ENCODE results near the gene GAL3ST2. TPM values are rescaled to one million over a fixed set of nuclear protein-coding genes. Genes with fewer than 3 reads are reported as not detected.

The GAL3ST2 gene
- total RNA-seq, 2 experiments from 2014 or later = 1.1 TPM; not detected in 1

DNA sequence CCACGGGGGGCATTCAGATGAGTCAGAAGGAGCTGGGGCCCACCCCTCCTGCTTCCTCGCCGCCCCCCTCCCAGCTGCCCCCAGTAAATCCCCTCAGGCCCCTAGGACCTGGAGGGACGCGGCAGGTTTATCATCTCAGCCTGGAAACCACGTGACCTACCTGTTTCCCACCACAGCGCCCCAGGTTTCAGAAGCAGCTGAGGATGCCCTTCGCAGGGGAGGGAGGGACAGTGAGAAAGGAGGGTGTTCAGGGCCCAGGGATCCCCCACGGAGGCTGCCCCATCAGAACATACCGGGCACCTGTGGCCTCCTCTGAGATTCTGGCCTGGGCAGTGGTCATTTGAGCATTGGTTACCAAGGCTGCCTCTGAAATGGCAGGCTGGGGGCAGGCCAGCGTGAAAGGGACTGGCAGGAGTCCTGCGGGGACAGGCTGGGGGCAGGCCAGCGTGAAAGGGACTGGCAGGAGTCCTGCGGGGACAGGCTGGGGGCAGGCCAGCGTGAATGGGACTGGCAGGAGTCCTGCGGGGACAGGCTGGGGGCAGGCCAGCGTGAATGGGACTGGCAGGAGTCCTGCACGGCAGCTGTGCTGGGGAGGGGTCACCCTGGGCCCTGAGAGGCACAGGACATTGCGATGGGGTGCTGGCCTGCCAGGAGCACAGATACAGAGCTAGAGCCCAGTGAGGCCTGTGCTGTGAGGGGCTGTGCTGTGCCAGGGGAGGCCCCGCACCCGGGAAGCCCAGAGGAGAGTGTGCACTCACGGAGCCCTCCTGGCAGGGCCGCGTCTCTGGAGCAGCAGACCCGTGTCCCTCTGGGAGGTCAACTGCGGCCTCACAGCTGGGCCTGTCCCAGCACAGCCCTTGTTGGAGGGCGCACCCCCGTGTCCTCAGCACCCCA, 33.9 kb downstream of the GAL3ST2 start:
- ChIA-PET CTCF (ENCODE audit: unreplicated experiment) (no interaction called here), POLR2A (no interaction called here)
- H3K4me2 ChIP-seq (ENCODE audit: low read length) = no peak overlapping the region
- no peaks in the 10 kb centered on the region for H3K4me1 ChIP-seq (ENCODE audit: insufficient read depth, low read length, poor library complexity, severe bottlenecking)
- no peak overlapping the region for H2AFZ ChIP-seq (ENCODE audit: low read length)
- H3K9me2 ChIP-seq (ENCODE audit: insufficient read depth, low read length) = no peaks in the 10 kb centered on the region
- H4K20me1 ChIP-seq (ENCODE audit: insufficient read depth, low read length) = no peaks in the 10 kb centered on the region
- intact Hi-C loops (cut with micrococcal nuclease; ENCODE audit: unreplicated experiment) = no loop called here
- H3K4me3 ChIP-seq (ENCODE audit: low read depth, low read length, poor library complexity, severe bottlenecking) = no peak overlapping the region
- TF ChIP-seq EZH2phosphoT487 (IDR thresholded peaks at IDR 0.05; ENCODE audit: borderline replicate concordance, low read depth, low read length) = no peak
- TF ChIP-seq, protein P1, sequence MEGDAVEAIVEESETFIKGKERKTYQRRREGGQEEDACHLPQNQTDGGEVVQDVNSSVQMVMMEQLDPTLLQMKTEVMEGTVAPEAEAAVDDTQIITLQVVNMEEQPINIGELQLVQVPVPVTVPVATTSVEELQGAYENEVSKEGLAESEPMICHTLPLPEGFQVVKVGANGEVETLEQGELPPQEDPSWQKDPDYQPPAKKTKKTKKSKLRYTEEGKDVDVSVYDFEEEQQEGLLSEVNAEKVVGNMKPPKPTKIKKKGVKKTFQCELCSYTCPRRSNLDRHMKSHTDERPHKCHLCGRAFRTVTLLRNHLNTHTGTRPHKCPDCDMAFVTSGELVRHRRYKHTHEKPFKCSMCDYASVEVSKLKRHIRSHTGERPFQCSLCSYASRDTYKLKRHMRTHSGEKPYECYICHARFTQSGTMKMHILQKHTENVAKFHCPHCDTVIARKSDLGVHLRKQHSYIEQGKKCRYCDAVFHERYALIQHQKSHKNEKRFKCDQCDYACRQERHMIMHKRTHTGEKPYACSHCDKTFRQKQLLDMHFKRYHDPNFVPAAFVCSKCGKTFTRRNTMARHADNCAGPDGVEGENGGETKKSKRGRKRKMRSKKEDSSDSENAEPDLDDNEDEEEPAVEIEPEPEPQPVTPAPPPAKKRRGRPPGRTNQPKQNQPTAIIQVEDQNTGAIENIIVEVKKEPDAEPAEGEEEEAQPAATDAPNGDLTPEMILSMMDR (conservative IDR thresholded peaks at IDR 0.05; ENCODE audit: low read length) = no peak
- DNase-seq (ENCODE audit: low spot score) = no peak
- H3K36me3 ChIP-seq (ENCODE audit: insufficient read depth, low read length) = no peaks in the 10 kb centered on the region
- H3K9me3 ChIP-seq (ENCODE audit: low read length) = no peaks in the 10 kb centered on the region
- H3K79me2 ChIP-seq (ENCODE audit: insufficient read depth, low read depth, low read length) = no peaks in the 10 kb centered on the region
- BruUV-seq (replicated peaks) = no TSS peak
- no peak overlapping the region for H3K27ac ChIP-seq (ENCODE audit: low read depth, low read length, poor library complexity, severe bottlenecking)

DNA sequence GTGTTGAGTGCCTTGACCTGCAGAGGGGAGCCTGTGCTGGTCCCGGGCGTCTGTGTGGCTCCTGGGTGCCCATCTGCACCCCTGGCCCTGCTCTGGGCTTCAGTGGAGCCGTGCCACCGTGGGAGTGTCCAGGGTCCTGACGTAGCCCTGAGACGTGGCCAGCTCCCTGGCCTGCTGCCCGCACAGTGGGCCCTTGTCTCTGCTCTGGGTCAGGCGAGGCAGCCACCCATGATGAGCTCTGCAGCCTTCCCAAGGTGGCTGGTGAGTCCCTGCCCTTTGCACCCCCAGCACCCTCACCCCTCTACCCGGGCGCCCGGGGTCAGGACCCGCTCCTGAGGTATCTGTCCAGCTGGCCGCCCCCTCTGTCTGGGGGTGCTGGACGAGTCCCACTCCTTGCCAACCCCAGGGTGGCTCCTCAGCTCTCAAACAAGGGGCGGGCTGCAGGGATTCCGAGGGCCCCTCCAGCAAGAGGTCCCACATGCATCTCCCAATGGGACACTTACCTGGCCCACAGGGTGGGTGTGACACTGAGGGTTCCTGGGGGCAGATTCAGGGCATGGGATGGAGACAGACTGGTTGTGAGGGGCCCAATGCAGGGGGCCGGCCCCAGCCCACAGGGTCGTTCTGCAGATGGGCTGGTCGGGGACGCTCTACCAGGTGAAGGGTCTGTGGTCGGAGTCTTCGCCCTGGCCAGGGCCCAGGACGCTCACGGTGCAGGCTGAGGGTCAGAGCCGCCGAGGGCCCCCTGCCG, 34.8 kb downstream of the GAL3ST2 start:
- intact Hi-C loops (cut with micrococcal nuclease; ENCODE audit: unreplicated experiment) = no loop called here
- DNase-seq (ENCODE audit: low spot score) = no peak
- Histone ChIP-seq H2AFZ (ENCODE audit: low read length) (no peak overlapping the region), H3K4me1 (ENCODE audit: insufficient read depth, low read length, poor library complexity, severe bottlenecking) (no peaks in the 10 kb centered on the region), H3K27ac (ENCODE audit: low read depth, low read length, poor library complexity, severe bottlenecking) (no peak overlapping the region), H3K36me3 (ENCODE audit: insufficient read depth, low read length) (no peaks in the 10 kb centered on the region), H4K20me1 (ENCODE audit: insufficient read depth, low read length) (no peaks in the 10 kb centered on the region), H3K4me2 (ENCODE audit: low read length) (no peak overlapping the region), H3K9me2 (ENCODE audit: insufficient read depth, low read length) (no peaks in the 10 kb centered on the region), H3K9me3 (ENCODE audit: low read length) (no peaks in the 10 kb centered on the region), H3K4me3 (ENCODE audit: low read depth, low read length, poor library complexity, severe bottlenecking) (no peak overlapping the region), H3K79me2 (ENCODE audit: insufficient read depth, low read depth, low read length) (no peaks in the 10 kb centered on the region)
- CTCF ChIA-PET (ENCODE audit: unreplicated experiment) = no interaction called here
- POLR2A ChIA-PET = no interaction called here
- no TSS peak for BruUV-seq (replicated peaks)
- TF ChIP-seq, protein P1 (conservative IDR thresholded peaks at IDR 0.05; ENCODE audit: low read length) = no peak
- TF ChIP-seq EZH2phosphoT487 (IDR thresholded peaks at IDR 0.05; ENCODE audit: borderline replicate concordance, low read depth, low read length) = no peak
